NCI-H2171 treated with DMSO at 0.1 percent for 48 hours (cell line): ENCODE data around the gene CROCC.
"Not testable (repeated sequence)": the region's sequence is repeated elsewhere in the genome, so short reads cannot be mapped to it uniquely, and the experiment has no call there.

Experiments
- DNase-seq: peaks from one replicate; lab custom pipeline; 2025; lab: John Stamatoyannopoulos, UW

Gene CROCC, protein sequence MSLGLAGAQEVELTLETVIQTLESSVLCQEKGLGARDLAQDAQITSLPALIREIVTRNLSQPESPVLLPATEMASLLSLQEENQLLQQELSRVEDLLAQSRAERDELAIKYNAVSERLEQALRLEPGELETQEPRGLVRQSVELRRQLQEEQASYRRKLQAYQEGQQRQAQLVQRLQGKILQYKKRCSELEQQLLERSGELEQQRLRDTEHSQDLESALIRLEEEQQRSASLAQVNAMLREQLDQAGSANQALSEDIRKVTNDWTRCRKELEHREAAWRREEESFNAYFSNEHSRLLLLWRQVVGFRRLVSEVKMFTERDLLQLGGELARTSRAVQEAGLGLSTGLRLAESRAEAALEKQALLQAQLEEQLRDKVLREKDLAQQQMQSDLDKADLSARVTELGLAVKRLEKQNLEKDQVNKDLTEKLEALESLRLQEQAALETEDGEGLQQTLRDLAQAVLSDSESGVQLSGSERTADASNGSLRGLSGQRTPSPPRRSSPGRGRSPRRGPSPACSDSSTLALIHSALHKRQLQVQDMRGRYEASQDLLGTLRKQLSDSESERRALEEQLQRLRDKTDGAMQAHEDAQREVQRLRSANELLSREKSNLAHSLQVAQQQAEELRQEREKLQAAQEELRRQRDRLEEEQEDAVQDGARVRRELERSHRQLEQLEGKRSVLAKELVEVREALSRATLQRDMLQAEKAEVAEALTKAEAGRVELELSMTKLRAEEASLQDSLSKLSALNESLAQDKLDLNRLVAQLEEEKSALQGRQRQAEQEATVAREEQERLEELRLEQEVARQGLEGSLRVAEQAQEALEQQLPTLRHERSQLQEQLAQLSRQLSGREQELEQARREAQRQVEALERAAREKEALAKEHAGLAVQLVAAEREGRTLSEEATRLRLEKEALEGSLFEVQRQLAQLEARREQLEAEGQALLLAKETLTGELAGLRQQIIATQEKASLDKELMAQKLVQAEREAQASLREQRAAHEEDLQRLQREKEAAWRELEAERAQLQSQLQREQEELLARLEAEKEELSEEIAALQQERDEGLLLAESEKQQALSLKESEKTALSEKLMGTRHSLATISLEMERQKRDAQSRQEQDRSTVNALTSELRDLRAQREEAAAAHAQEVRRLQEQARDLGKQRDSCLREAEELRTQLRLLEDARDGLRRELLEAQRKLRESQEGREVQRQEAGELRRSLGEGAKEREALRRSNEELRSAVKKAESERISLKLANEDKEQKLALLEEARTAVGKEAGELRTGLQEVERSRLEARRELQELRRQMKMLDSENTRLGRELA (N-terminal part only)

GRCh38 chr1:16921391-16922185 lies at the start of gene CROCC:
TSS of gene CROCC (plus strand) at chr1:16921931. CDS start at chr1:16922019, 88 bp downstream.
- DNase-seq: peak; percentile 60

- DNase-seq: not testable (repeated sequence)
Observed at GRCh38 chr1:16872152-16873075, 49.3 kb upstream of the CROCC start.

DNA sequence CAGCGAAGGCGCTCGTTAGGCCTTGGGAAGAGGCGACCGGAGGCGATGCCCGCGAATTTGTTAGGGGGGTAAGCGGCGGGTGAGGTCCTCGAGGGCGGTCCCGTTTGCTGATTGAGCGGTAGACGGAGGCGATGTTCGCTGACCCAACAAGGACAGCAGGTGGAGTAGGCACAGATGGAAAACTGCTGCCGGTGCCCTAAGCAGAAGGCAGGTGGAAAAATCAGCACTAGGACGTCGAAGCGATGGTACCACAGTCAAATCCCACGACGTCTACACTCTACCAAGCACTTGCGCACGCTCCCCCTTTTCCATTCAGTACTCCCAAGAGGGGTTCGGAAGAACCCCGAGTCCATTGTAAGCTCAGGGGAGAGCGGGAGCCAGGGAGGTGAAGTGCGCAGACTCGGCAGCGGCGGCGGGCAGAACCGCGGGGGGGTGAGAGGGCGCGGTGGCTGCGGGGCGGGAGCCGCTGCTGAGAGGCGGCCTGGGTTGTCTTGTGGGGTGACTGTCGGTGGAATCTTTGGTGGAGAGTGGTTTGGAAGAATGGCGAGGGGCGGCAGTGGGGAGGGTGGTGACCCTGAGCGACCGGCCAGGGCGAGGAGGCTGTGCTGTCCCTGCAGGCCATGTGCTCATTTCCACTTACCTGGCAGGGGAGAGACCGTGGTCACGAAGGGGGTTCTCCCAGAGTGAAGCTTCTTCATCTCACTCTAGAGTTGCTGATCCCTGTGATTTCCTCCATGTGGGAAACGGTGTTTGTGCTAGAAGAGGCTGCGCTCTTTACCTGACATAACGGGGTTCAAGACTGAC lies 48.5 kb upstream of the CROCC start:
- not testable (repeated sequence) for DNase-seq

DNA sequence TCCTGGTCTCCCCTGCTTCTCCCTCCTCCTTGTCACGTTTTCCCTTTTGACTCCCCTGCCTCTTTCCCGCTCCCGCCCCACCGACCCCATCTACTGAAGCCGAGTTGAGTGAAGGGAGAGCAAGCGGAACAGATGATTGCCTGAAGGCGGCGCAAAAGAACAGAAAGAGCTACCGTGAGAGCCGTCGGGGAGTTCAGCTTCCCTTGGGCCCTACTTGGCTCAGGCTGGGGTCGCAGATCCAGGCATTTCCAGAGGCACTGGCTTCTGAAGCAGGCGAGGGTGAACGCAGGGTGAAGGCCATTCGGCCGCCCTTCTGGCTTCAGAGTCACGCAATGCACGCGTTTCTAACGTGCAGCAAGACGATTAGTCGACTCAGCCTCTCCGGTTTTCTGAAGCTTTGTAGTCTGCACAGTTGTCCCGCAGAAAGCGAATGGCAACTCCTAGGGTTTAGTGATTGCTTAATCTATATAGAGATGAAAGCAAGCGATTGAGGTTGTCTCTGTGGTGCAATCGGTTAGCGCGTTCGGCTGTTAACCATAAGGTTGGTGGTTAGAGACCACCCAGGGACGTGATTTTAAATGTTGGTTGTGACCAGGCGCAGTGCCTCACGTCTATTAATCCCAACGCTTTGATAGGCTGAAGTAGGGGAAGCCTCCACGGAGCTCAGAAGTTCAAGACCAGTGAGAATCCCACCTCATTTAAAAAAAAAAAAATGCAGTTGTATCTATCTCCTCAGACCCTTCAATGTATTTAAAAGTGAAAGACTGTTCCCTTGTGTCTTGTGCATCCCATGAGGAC lies 46.6 kb upstream of the CROCC start:
- not testable (repeated sequence) for DNase-seq

- DNase-seq: not testable (repeated sequence)
Observed at GRCh38 chr1:16881742-16882141, 40.0 kb upstream of the CROCC start.

GRCh38 chr1:16882986-16883385 lies 38.7 kb upstream of the CROCC start:
- DNase-seq: no peak

DNA sequence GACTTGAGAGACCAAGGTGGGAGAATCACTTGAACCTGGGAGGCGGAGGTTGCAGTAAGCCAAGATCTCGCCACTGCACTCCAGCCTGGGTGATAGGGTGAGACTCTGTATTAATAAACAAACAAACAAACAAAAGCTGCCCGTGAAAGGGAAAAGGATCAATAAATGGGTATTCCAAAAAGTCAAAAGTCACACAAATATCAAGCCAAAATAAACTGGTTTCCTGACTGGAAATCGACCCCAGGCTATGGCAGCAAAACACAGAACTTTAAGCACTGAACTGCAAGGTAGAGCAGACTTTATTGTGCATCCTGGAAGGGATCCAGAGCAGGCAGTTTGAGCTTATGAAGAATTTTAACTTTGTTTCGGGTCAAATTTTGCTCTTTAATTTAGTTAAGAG lies 37.2 kb upstream of the CROCC start:
- not testable (repeated sequence) for DNase-seq

- DNase-seq: no peak
Observed at GRCh38 chr1:16886860-16887605, 34.7 kb upstream of the CROCC start.

DNA sequence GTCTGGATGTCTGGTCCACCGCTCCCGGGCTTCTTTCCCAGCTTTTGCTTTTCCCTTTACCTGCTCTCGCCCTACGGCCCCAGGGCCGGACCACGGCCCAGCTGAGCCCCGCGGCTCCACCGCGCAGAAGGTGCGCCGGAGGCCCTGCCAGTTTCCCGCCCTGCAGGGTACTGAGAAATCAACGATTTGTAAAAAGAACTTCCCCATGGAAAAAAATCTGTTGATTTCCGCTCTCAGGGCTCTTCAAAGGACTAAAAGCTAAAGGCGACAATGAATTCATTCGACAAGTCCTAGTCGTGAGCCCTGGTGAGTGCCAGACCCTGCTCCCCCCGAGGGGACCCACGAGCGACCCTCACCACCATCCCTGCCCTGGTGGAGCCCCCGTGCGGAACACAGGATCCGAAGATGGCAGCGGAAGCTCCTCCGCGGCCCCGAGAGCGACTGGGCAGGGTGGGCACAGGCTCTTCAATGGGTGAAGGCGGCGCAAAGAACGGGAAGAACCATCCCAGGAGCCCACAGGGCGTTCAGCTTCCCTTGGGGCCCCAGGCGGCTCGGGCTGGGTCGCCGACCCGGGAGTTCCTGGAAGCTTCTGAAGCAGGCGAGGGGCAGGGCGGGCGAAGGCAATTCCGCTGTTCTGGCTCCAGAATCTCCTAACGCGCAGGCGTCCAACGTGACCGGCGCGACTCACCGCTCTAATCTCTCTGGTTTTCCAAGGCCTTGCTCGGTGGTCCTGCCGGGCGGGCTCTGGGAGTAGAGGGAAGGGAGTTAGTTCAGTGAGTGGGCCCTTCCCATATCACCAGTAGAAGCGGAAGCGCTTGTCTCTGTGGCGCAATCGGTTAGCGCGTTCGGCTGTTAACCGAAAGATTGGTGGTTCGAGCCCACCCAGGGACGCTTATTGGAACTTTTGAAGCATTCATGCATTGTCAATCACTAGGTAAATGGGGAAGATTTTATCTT lies 32.6 kb upstream of the CROCC start:
- no peak for DNase-seq

GRCh38 chr1:16890539-16891021 lies 31.2 kb upstream of the CROCC start:
- DNase-seq: peak; percentile 44

DNA sequence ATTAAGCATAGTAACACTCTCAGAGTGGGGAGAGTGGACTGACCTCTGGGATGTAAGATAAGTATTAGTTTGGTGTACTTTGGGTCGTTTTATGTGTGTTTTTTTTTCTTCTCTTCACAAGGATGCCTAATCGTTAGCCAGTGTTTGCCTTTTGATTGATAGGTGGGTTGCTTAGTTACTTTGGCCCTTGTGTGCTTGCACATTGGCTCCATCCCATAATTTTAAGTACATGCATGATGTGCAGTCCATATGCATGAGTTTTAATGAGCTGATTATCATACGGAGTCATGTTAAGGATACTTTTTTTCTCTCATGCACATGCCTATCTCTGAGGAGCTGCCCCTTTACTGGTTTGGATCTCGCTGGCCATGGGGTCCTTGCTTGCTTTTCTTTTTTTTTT lies 30.7 kb upstream of the CROCC start:
- not testable (repeated sequence) for DNase-seq

DNA sequence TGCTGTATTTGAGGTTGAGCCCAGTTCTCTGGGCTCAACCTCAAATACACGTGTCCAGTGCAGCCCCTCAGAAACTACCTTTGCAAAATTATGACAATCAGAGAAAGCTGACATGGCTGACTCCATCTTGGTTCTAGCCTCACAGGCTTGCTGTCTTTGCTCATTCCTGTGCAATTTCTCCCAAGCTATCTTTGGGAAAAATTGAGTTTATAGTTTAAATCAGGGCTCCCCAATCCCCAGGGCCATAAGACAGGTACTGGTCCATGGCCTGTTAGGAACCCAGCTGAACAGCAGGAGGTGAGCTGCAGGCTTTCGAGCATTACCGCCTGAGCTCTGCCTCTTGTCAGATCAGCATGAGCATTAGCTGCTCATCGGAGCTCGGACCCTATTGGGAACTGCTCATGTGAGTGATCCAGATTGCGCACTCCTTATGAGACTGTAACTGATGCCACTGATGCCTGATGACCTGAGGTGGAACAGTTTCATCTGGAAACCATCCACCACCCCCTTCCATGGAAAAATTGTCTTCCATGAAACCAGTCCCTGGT lies 28.7 kb upstream of the CROCC start:
- not testable (repeated sequence) for DNase-seq

- DNase-seq: not testable (repeated sequence)
Observed at GRCh38 chr1:16893796-16894195, 27.9 kb upstream of the CROCC start.

DNA sequence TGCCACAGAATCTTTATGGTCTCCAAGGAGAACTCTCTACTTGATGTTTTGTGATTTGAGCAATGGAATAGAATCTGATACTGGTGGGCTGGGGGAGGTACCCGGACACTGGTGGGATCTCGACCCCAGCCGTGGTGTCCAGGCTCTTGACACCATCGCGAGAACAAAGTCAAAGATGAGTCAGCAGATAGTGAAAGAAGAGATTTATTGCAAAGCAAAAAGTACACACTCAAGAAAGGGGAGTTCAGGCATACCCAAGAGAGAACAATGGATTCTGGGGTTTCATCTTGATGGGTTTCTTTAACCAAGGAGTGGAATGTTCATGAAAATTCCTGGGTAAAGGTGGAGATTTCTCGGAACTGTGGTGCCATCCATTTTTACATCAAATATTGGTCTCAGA lies 27.4 kb upstream of the CROCC start:
- not testable (repeated sequence) for DNase-seq

DNA sequence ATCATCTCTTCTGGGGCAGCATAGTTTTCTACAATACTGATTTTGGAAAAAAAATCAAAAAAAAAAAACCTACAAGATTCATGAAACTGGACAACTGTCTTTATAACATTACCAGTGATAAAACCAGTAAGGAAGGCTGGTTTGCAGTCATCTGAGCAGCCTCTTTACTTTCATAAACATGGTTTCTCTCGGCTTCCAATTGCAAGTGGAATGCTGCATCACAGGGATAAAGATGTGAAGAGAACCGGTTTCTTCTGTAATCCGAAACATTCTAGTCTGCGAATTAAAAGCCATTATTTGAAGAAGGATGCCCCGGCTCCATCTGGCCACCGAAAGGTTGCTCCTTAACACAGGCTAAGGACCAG lies 26.5 kb upstream of the CROCC start:
- DNase-seq: not testable (repeated sequence)
